ENCODE measurements around the gene CCM2.

Gene CCM2

DNA sequence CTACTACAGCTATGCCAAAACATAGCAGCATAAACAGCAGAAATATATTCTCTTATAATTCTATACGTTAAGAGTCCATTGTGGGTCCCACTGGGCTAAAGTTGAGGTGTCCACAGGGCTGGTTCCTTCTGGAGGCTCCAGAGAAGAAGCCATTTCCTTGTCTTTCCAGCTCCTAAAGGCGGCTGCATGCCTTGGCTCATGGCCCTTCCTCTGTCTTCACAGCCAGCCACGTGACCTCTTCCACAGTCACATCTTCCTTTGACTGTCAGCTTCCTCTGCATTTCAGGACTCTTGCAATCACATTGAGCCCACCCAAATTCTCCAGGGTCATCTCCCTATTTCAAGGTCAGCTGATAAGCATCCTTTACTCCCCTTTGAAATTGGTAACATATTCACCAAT lies 71.5 kb downstream of the CCM2 start:
- DNase-seq (ENCODE audit: low spot score), result no peak
- no peak overlapping the region for H3K4me3 Mint-ChIP-seq
- H3K4me1 Mint-ChIP-seq (ENCODE audit: low read depth), result peaks cover 2% of the 10 kb centered on the region
- no peaks in the 10 kb centered on the region for H3K27me3 Mint-ChIP-seq (ENCODE audit: low read depth)
- H3K36me3 Mint-ChIP-seq (ENCODE audit: low read depth), result peaks cover 73% of the 10 kb centered on the region
- no peak overlapping the region for H3K27ac Mint-ChIP-seq
- H3K9me3 Mint-ChIP-seq, result no peaks in the 10 kb centered on the region

DNA sequence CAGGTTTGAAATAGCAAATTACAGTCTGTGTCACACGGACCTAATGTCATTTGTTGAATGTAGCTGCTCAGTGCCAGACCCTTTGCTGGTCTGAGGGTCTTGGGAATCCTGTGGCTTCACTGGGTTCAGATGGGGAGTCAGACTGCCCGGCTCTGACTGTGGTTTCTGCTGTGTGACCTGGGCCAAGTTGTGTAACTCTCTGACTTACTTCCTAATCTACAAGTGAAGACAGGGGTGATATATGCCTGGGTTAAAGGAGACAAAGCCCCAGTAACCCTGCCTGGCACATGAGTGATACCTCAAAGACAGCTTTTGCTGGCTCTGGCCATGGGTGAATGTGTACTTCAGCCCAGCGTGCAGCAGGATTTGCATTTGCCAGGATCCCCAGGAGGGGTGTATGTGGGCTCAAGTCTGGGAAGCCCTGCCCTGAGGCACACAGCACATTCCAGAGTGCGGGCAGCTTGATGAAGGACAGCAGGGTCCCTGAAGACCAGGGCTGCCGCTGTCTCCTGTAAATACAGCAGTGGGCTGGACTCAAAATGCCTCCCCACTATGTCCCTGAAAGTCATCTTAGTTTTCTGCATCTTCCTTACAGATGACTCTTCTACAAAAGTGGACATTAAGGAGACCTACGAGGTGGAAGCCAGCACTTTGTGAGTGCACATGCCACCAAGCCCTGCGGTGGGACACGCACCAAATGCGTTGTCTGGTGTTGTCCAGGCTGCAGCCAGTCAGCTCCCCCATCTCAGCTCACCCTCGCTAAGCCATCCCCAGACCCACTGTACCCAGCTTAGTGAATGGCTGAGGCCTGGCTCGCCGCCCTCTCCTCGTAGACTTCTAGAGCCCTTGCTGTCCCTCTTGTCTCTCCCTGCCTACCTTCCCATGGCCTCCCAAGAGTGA lies 72.4 kb downstream of the CCM2 start:
- no peaks in the 10 kb centered on the region for H3K27me3 Mint-ChIP-seq (ENCODE audit: low read depth)
- H3K4me1 Mint-ChIP-seq (ENCODE audit: low read depth), result peaks cover 2% of the 10 kb centered on the region
- H3K4me3 Mint-ChIP-seq, result no peak overlapping the region
- peaks cover 71% of the 10 kb centered on the region for H3K36me3 Mint-ChIP-seq (ENCODE audit: low read depth)
- no peaks in the 10 kb centered on the region for H3K9me3 Mint-ChIP-seq
- DNase-seq (ENCODE audit: low spot score), result no peak
- H3K27ac Mint-ChIP-seq, result peak overlapping the region; percentile 5

DNA sequence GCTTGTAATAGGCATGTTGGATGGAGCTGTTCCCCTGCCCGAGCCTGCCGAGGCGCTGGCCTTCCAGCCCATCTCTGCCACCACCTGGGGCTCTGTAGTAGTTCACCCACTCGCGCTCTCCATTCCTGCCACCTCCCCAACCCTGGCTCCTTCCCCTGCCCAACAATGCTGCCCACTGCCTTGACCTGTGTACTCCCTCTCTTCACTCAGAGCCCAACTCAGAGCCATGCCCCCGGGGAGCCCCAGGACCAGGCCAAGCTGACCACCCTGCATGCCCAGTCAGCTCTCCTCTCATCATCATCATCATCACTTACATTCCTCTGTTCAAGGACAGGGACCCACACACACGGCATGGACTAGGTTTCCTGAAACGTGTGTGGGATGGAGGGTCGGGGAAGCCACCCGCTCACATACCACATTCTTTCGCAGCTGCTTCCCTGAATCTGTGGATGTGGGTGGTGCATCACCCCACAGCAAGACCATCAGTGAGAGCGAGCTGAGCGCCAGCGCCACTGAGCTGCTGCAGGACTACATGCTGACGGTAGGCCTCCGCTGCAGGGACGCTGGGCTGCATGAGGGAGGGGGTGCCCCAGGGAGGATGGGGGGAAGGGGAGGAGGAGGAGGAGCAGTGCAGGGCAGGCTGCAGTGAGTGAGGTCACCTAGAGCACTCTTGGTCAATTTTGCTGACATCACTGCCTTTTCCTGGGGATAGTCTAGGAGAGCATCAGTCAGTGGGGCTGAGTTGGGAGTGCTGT lies 73.2 kb downstream of the CCM2 start:
- Mint-ChIP-seq H3K36me3 (ENCODE audit: low read depth) (peaks cover 64% of the 10 kb centered on the region), H3K27ac (peak overlapping the region; percentile 49), H3K4me1 (ENCODE audit: low read depth) (no peaks in the 10 kb centered on the region), H3K9me3 (no peaks in the 10 kb centered on the region), H3K4me3 (no peak overlapping the region), H3K27me3 (ENCODE audit: low read depth) (no peaks in the 10 kb centered on the region)
- no peak for DNase-seq (ENCODE audit: low spot score)

GRCh38 chr7:45073786-45074527 lies 74.0 kb downstream of the CCM2 start:
- no peak overlapping the region for H3K27ac Mint-ChIP-seq
- no peaks in the 10 kb centered on the region for H3K4me1 Mint-ChIP-seq (ENCODE audit: low read depth)
- no peak overlapping the region for H3K4me3 Mint-ChIP-seq
- DNase-seq (ENCODE audit: low spot score), result no peak
- no peaks in the 10 kb centered on the region for H3K9me3 Mint-ChIP-seq
- peaks cover 56% of the 10 kb centered on the region for H3K36me3 Mint-ChIP-seq (ENCODE audit: low read depth)
- H3K27me3 Mint-ChIP-seq (ENCODE audit: low read depth), result no peaks in the 10 kb centered on the region

- DNase-seq (ENCODE audit: low spot score), result no peak
- Mint-ChIP-seq H3K27ac (peak overlapping the region; percentile 26), H3K4me3 (no peak overlapping the region), H3K4me1 (ENCODE audit: low read depth) (no peaks in the 10 kb centered on the region), H3K27me3 (ENCODE audit: low read depth) (no peaks in the 10 kb centered on the region), H3K9me3 (no peaks in the 10 kb centered on the region), H3K36me3 (ENCODE audit: low read depth) (peaks cover 48% of the 10 kb centered on the region)
Observed at GRCh38 chr7:45074528-45075354, 74.7 kb downstream of the CCM2 start.

DNA sequence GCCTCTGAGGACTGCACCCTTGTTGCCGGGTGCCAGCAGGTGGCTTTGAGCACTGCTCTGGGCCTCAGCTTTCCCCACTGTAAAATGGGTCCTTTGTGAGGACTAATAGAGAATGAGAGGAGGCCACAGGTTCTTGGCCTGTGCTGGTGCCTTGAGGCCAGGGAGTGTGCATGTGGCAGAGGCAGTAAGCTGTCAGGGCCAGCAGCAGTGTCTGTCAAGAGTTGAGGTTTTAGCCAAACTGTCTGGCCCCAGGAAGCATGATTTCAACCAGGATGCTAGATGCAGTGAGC lies 75.3 kb downstream of the CCM2 start:
- Mint-ChIP-seq H3K36me3 (ENCODE audit: low read depth) (peaks cover 45% of the 10 kb centered on the region), H3K4me3 (no peak overlapping the region), H3K27me3 (ENCODE audit: low read depth) (no peaks in the 10 kb centered on the region), H3K9me3 (no peaks in the 10 kb centered on the region), H3K27ac (peak overlapping the region; percentile 26), H3K4me1 (ENCODE audit: low read depth) (no peaks in the 10 kb centered on the region)
- no peak for DNase-seq (ENCODE audit: low spot score)

GRCh38 chr7:45075871-45076796 lies 76.1 kb downstream of the CCM2 start:
- peaks cover 43% of the 10 kb centered on the region for H3K36me3 Mint-ChIP-seq (ENCODE audit: low read depth)
- H3K4me1 Mint-ChIP-seq (ENCODE audit: low read depth), result peaks cover 1% of the 10 kb centered on the region
- H3K27me3 Mint-ChIP-seq (ENCODE audit: low read depth), result no peaks in the 10 kb centered on the region
- H3K27ac Mint-ChIP-seq, result no peak overlapping the region
- H3K9me3 Mint-ChIP-seq, result no peaks in the 10 kb centered on the region
- no peak for DNase-seq (ENCODE audit: low spot score)
- H3K4me3 Mint-ChIP-seq, result no peak overlapping the region

DNA sequence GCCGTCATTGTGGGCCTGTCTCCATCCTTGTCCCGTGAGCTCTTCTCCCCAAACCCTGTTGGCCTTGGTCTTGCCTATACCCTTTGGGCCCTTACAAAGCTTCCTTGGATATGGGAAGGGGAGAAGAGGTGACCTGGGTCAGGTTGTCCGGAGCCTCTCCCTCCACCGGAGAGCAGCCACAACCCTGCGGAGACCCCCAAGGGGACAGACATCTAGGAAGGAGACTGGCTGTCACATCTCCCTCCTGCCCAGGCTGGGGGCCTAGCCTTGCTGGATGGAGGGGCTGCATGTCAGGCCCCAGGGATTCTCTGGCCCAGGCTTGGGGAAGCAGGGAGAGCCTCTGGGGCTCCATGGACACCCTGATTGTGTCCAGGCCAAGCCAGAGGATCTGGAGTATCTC lies 76.9 kb downstream of the CCM2 start:
- peaks cover 1% of the 10 kb centered on the region for H3K4me1 Mint-ChIP-seq (ENCODE audit: low read depth)
- H3K36me3 Mint-ChIP-seq (ENCODE audit: low read depth), result peaks cover 36% of the 10 kb centered on the region
- H3K27ac Mint-ChIP-seq, result no peak overlapping the region
- H3K9me3 Mint-ChIP-seq, result no peaks in the 10 kb centered on the region
- H3K27me3 Mint-ChIP-seq (ENCODE audit: low read depth), result no peaks in the 10 kb centered on the region
- no peak overlapping the region for H3K4me3 Mint-ChIP-seq
- DNase-seq (ENCODE audit: low spot score), result no peak

DNA sequence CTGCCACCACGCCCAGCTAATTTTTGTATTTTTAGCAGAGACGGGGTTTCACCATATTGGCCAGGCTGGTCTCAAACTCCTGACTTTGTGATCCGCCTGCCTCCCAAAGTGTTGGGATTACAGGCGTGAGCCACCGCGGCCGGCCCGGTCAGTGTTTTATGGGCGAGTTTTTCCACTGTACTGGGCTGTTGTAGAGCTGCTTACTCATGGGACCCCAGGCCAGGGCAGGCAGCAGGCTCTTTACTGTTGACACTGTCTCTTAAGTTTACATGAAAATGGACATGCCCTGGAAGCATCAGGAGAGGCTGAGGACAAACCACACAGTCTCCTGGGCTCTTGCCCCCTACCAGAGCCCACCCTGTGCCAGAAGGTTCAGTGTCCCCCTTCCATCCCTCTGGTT lies 77.6 kb downstream of the CCM2 start:
- Mint-ChIP-seq H3K9me3 (no peaks in the 10 kb centered on the region), H3K27ac (no peak overlapping the region), H3K36me3 (ENCODE audit: low read depth) (peaks cover 33% of the 10 kb centered on the region)

DNA sequence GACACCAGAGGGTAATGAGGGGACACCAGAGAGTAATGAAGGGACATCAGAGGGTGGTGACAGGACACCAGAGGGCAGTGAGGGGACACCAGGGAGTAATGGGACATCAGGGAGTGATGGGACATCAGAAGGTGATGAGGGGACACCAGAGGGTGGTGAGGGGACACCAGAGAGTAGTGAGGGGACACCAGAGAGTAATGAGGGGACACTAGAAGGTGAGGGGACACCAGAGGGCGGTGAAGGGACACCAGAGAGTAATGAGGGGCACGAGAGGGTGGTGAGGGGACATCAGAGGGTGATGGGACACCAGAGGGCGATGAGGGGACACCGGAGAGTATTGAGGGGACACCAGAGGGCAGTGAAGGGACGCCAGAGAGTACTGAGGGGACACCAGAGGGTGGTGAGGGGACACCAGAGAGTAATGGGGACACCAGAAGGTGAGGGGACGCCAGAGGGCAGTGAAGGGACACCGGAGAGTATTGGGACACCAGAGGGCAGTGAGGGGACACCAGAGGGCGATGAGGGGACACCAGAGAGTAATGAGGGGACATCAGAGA lies 78.2 kb downstream of the CCM2 start:
- peaks cover 27% of the 10 kb centered on the region for H3K36me3 Mint-ChIP-seq (ENCODE audit: low read depth)

More for the DNA sequence above, 77.6 kb downstream of the CCM2 start:
- H3K4me3 Mint-ChIP-seq, result no peak overlapping the region
- no peaks in the 10 kb centered on the region for H3K27me3 Mint-ChIP-seq (ENCODE audit: low read depth)
- DNase-seq (ENCODE audit: low spot score), result no peak
- peaks cover 1% of the 10 kb centered on the region for H3K4me1 Mint-ChIP-seq (ENCODE audit: low read depth)

DNA sequence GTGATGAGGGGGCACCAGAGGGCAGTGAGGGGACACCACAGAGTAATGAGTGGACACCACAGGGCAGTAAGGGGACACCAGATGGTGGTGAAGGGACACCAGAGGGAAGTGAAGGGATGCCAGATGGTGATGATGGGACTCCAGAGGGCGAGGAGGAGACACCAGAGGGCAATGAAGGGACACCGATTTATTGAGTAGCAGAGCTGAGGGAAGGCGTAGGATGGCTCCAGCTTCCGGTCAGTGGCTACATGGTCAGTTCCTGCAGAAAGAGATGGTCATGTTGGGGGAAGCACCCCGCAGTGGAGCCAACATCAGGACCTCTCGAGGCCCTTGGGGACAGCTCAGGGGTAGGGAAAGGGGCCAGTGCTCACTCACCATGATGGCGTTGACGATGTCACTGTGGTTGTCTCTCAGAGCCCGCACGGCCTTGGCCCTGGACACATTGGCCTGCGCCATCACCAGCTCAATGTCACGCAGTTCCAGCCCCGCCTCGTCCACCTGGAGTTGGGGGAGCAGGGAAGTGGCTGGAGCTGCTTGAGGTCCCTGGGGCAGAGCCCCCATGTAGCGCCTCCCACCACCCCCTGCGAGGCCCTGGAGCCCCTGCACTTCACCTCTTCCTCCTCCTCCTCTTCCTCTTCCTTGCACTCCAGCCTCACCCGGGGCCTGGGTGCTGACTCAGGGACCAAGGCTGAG lies 80.4 kb downstream of the CCM2 start:
- Mint-ChIP-seq H3K4me1 (ENCODE audit: low read depth) (peaks cover 1% of the 10 kb centered on the region), H3K9me3 (no peaks in the 10 kb centered on the region), H3K27ac (peak overlapping the region; percentile 10), H3K36me3 (ENCODE audit: low read depth) (peaks cover 7% of the 10 kb centered on the region), H3K4me3 (no peak overlapping the region), H3K27me3 (ENCODE audit: low read depth) (no peaks in the 10 kb centered on the region)
- DNase-seq (ENCODE audit: low spot score), result no peak

More for the DNA sequence above, 78.2 kb downstream of the CCM2 start:
- no peak for DNase-seq (ENCODE audit: low spot score)
- Mint-ChIP-seq H3K27me3 (ENCODE audit: low read depth) (no peaks in the 10 kb centered on the region), H3K4me3 (no peak overlapping the region), H3K27ac (peak overlapping the region; percentile 21), H3K4me1 (ENCODE audit: low read depth) (peaks cover 1% of the 10 kb centered on the region), H3K9me3 (no peaks in the 10 kb centered on the region)

All from T-helper 2 cell treated with Interferon-gamma antibody and Interleukin-4, amounts not matched to agents 5 μg/mL and 100 μg/mL, for 36 hours (primary cell).